Measurements from ENCODE around the gene RPLP1. TPM values are rescaled to one million over a fixed set of nuclear protein-coding genes. Genes with fewer than 3 reads are reported as not detected.

The RPLP1 gene
- total RNA-seq, 4 donors from 2014 or later = 472 to 728 (median 583) TPM

- TF ChIP-seq CTCF (IDR thresholded peaks at IDR 0.05; ENCODE audit: low read depth) = no peak
These were observed 19.9 kb downstream of the RPLP1 start for GRCh38 chr15:69472562-69472961.

GRCh38 chr15:69474291-69474690, 21.7 kb downstream of the RPLP1 start:
- TF ChIP-seq CTCF (IDR thresholded peaks at IDR 0.05; ENCODE audit: low read depth) = no peak

GRCh38 chr15:69474846-69475455, 22.3 kb downstream of the RPLP1 start:
- TF ChIP-seq CTCF (IDR thresholded peaks at IDR 0.05; ENCODE audit: low read depth) = no peak

GRCh38 chr15:69475769-69476358, 23.2 kb downstream of the RPLP1 start:
- no peak for TF ChIP-seq CTCF (IDR thresholded peaks at IDR 0.05; ENCODE audit: low read depth)

- TF ChIP-seq CTCF (IDR thresholded peaks at IDR 0.05; ENCODE audit: low read depth) = no peak
These were observed 24.3 kb downstream of the RPLP1 start for GRCh38 chr15:69476704-69477473.

GRCh38 chr15:69478259-69478781, 25.7 kb downstream of the RPLP1 start:
- TF ChIP-seq CTCF (IDR thresholded peaks at IDR 0.05; ENCODE audit: low read depth) = no peak

GRCh38 chr15:69479081-69479480, 26.5 kb downstream of the RPLP1 start:
- no peak for TF ChIP-seq CTCF (IDR thresholded peaks at IDR 0.05; ENCODE audit: low read depth)

Data from subcutaneous adipose tissue (tissue), 4 donors.